Hematopoietic multipotent progenitor cell treated with erythropoietin and hydrocortisone succinate and interleukin-3 and kit ligand, for 4 days (in vitro differentiated cells): Measurements from ENCODE around the gene BID.

Source experiments
- DNase-seq: peaks from one replicate; pipeline ENCODE4 v3.0.0-alpha.2; 2015

Gene BID

GRCh38 chr22:17732251-17732854 lies 41.9 kb downstream of the BID start:
- DNase-seq, result no peak

DNA sequence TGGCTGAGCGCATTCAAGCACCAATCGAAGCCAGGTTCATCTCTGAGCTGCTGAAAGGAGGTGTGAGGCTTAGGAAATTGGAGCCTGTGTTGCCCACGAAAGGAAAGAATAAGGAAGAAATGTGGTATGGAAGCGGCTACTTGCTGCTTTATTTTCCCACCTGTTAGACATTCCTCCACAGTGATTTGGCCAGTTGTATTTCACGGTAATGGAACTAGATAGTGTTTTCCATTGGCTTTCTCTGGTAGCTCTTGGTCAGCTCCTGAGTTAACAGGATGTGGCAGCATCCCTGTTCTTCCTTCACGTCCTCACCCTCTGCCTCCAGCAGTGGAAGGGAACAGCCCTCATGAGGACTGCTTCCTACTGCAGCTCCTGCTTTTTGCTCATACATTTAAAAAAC lies 44.7 kb downstream of the BID start:
- DNase-seq, result no peak

- no peak for DNase-seq
Observed at GRCh38 chr22:17728786-17729185, 45.5 kb downstream of the BID start.

GRCh38 chr22:17726928-17727897 lies 47.1 kb downstream of the BID start:
- DNase-seq, result peak; percentile 76

- DNase-seq, result no peak
Observed at GRCh38 chr22:17726006-17726927, 48.0 kb downstream of the BID start.

DNA sequence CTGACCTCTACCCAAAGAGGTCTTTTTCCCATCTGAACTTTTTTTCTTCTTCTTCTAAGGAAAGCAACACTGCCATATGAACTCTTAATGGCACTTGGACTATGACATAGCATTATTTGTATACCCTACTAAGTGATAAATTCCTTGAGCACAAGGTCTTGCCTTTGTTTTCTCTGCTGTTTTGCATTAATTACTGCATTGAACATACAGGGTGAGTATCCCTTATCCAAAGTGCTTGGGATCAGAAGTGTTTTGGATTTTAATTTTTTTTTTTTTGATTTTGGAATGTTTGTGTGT lies 48.8 kb downstream of the BID start:
- no peak for DNase-seq

DNA sequence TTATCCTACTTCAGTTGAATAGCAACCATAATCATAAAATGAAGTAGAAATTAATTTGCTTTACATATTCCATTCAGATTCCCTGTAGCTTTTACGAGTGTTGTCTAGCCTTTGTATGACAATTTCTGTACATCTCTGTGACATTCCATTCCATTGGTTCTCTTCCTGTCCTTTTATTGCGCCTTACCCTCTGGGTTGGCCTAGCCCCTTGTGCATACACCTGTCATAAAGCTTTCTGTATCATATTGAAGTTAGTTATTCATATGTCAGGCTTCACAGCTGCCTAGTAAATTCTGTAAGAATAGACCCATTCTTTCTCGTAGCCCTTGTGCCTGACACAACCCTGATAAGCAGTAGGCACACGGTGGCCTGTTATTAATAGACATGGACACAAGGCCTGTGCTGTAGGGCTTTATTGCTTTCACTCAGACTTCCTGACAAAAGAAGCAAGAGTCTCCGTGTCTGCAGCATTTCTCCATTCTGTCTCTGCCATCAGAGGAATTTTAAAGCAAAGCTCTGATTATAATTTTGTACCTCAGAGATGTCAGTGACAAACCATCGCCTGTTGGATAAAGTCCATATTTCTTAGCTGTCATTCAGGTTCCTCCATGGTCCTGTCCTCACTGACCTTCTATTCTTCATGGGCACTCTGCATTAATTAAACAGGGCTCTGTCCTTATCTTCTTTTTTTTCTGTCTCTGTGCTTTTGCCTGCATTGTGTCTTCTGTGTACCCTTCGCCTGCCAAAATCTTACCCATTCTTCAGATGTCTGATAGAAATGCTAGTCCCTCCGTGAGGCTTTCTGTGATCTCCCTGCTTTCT lies 49.4 kb downstream of the BID start:
- DNase-seq, result peak; percentile 73

GRCh38 chr22:17724241-17724640 lies 50.0 kb downstream of the BID start:
- no peak for DNase-seq

DNA sequence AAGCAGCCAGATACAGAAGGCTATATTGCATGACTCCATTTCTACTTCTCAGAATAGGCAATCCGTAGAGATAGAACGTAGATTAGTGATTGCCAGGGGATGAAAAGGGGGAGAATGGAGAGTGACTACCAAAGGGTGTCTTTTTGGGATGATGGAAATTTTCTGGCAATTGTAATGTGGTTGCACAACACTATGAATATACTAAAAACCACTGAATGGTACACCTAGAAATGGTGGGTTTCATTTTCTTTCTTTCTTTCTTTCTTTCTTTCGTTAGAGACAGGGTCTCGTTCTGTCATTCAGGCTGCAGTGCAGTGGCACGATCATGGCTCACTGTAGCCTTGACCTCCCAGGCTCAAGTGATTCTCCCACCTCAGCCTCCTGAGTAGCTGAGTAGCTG lies 54.4 kb downstream of the BID start:
- DNase-seq, result no peak

DNA sequence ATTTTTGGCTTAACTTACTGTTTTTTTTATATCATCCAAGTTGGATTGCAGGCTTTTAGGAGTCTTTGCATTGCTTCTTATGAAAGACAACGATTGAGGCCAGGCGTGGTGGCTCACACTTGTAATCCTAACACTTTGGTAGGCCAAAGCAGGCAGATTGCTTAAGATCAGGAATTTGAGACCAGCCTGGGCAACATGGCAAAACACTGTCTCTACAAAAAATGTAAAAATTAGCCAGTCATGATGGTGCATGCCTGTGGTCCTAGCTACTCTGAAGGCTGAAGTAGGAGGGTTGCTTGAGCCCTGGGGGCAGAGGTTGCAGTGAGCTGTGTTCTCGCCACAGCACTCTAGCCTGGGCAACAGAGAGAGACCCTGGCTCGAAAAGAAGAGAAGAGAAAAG lies 56.6 kb downstream of the BID start:
- no peak for DNase-seq

DNA sequence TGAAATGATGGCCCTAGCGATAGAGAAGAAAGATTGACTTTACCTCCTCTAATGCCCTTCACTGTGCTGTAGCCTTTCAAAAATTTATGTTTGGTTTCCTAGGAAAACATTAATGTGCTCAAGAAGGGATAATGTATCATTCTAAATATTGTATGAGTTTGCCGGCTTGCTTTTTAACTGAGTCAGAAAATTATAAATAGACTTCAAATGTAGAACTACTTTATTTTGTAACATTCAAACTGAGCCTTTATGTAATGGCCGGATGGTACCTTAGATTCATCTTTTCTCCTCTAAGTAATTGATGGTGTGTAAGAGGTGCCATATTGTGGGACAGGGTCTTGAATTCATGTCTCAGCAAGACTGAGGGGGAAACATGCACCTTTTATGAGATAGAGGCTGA lies 57.7 kb downstream of the BID start:
- no peak for DNase-seq

GRCh38 chr22:17712441-17712840 lies 61.8 kb downstream of the BID start:
- no peak for DNase-seq

GRCh38 chr22:17710023-17710422 lies 64.2 kb downstream of the BID start:
- DNase-seq, result no peak

DNA sequence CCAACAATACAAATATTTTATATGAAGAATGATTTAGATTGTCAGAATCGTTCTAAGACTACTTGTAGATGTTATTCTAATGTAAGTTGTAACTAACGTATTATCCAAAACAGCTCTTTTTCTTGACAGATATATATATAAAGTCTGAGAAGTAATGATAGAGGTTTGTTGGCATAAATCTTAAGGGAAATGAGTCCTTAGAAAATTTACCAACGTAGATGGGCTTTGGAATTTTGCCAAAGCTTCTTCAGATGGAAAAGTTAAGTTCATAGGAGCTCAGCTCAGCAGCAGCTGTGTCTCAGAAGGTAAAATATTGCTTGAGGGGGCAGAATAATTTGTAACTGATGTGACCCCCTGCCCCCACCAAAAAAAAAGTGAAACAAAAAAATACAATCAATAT lies 66.7 kb downstream of the BID start:
- no peak for DNase-seq

- no peak for DNase-seq
Observed at GRCh38 chr22:17706947-17707346, 67.3 kb downstream of the BID start.

DNA sequence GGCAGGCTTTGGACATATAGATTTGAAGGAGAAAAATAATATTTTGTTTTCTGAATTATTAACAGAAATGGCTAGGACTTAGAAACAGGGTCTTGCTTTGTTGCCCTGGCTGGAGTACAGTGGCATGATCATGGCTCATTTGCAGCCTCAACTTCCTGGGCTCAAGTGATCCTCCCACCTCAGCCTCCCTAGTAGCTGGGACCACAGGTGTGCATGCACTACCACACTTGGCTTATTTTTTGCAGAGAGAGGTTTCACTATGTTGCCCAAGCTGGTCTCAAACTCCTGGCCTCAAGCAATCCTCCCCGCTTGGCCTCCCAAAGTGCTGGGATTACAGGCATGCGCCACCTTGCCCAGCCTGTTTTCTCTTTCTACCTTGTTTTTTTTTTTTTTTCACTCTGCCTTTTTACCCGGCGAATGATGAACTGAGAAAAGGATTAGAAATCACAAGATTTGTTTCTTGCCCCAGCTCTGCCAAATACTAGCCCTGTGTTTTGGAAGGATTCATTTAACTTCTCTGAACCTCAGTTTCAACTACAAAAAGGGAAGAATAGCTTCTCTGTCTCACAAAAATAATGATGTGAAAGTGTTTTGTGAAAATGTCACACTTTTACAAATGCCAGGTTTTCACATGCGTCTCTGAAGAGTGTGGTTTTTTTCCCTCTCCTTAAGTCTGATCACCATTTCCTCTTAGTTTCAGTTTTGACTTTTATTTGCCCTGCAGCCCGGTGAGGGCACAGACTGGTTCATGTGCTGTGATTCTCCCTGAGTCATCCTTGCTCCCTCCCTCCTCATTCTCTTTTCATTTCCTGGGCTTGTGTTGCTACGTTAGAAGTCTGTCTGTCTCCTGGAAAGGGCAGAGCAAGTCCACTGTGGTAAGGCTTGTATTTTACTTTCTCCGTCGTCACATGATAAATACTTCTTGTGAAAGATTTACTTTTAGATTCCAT lies 68.0 kb downstream of the BID start:
- peak; percentile 86 for DNase-seq

DNA sequence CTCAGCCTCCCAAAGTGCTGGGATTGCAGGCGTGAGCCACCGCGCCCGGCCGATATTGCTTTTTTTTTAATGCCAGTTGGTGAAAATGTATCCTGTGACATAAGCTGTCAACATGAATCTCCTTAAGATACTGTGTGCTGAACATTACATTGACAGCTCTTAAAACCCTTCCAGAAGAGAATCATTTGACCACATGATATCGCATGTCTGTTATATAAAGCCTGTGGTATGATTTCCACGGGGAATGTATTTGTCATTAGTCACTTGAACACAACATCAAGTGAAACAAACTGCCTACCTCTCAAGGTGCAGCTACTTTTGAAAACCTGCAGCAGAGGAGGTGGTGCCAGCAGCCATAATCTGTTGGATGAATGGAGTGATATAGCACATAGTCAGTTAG lies 68.7 kb downstream of the BID start:
- DNase-seq, result no peak

DNA sequence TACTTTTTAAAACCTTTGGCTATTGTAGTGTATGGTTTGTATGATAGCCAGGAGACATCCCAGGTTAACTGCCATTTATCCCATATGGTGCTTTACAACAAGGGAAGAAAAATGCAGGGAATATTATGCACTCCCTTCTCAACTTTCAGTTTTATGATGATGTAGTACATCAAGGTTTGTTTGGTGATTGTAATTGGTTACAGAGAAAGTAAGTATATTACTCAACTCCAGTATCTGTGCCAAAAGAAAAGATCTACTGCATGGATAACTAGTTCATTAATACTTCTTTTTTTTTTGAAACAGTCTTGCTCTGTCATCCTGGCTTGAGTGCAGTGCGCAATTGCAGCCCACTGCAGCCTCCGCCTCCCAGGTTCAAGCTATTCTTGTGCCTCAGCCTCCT lies 70.5 kb downstream of the BID start:
- peak; percentile 37 for DNase-seq

GRCh38 chr22:17700778-17701177 lies 73.5 kb downstream of the BID start:
- DNase-seq, result no peak

DNA sequence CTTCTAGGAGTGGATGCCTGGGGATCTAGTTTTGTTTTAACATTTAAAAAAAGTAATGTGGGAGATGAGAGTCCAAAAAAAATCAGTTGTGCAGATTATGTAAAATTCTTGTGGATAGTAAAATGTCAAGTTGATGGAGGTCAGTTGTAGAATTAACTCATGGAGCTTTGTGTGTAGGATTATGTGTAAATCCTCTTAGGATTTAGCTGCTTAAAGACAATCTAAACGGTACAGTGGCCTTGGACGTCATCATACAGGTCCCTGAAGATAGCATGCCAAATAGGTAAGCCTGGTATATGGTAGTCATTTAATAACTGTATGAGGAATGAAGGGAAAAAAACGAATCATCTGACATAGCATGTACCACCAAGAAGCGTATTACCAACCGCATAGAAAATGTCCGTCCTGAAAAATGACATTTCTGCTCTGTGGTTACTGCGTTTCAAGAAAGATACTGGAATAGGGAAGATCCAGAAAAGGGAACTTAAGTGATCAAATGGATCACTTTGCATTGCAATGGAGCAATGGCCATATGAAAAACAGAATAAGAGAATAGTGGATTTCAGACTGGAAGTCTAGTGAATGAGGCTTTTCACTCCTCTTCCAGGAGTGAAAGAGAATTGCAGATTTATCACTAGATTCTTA lies 74.5 kb downstream of the BID start:
- DNase-seq, result no peak

- DNase-seq, result no peak
Observed at GRCh38 chr22:17698948-17699347, 75.3 kb downstream of the BID start.
